RWPE1 (cell line): ENCODE data around the gene LRRK2.
A peak's percentile ranks its signal among the peaks of the same experiment; 100 is the strongest.
"Not testable (repeated sequence)": the region's sequence is repeated elsewhere in the genome, so short reads cannot be mapped to it uniquely, and the experiment has no call there.

ENCODE experiments used
- CTCF ChIA-PET: fragments of 350-600 bp; sonication (Branson Sonifier 250); formaldehyde crosslinking; extraction: SDS; loops from one replicate; lab custom pipeline; 2021; lab: Yijun Ruan, JAX
- POLR2A ChIA-PET: fragments of 400-600 bp; formaldehyde crosslinking; extraction: SDS; loops from one replicate; lab custom pipeline; 2020; ENCODE audit warnings: antibody characterized with exemption; ENCODE audit not compliant: low non-redundant PET; lab: Yijun Ruan, JAX
- DNase-seq: peaks from one replicate; pipeline ENCODE4 v3.0.0; 2012; ENCODE audit warnings: low spot score
- H3K27ac ChIP-seq: fragments of 450-650 bp; 2 replicates; pipeline ENCODE4 v1.5.1; 2017
- TF ChIP-seq, protein P1 (sequence below): fragments of 450-650 bp; conservative IDR thresholded peaks from 2 replicates; pipeline ENCODE4 v1.5.1; 2017; ENCODE audit warnings: low read depth, mild to moderate bottlenecking

Gene LRRK2

GRCh38 chr12:40248585-40249297, 23.9 kb downstream of the LRRK2 start:
- TF ChIP-seq, protein P1, sequence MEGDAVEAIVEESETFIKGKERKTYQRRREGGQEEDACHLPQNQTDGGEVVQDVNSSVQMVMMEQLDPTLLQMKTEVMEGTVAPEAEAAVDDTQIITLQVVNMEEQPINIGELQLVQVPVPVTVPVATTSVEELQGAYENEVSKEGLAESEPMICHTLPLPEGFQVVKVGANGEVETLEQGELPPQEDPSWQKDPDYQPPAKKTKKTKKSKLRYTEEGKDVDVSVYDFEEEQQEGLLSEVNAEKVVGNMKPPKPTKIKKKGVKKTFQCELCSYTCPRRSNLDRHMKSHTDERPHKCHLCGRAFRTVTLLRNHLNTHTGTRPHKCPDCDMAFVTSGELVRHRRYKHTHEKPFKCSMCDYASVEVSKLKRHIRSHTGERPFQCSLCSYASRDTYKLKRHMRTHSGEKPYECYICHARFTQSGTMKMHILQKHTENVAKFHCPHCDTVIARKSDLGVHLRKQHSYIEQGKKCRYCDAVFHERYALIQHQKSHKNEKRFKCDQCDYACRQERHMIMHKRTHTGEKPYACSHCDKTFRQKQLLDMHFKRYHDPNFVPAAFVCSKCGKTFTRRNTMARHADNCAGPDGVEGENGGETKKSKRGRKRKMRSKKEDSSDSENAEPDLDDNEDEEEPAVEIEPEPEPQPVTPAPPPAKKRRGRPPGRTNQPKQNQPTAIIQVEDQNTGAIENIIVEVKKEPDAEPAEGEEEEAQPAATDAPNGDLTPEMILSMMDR, result no peak
- ChIA-PET POLR2A (no interaction called here), CTCF (interaction anchor here (0.7 to 0.9 kb wide), 2 partner anchors 110 to 1997 kb away, joined by 4 to 5 read pairs; no protein-coding TSS in a partner anchor)
- peak; percentile 41 for DNase-seq
- no peak overlapping the region for H3K27ac ChIP-seq

GRCh38 chr12:40250652-40251051, 25.9 kb downstream of the LRRK2 start:
- H3K27ac ChIP-seq, POLR2A ChIA-PET, CTCF ChIA-PET, DNase-seq: not testable (repeated sequence)

DNA sequence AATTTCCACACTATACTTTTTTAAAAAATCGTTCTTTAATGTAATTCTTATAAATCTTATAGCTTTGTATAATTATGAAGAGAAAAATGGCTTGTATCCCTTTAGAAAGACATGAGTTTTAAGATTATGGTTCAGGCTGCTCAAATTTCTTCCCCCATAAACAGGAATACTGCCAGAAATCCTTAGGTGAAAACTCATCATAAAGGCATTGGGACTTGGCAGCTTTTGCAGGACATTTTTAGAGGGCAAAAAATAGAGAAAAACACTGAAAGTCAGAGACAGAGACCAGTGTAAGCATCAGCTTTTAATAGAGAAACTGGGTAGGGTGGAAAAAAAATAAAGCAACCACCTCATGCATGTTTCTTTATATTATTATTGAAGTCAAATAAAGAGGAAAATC, 29.1 kb downstream of the LRRK2 start:
- DNase-seq, result no peak
- TF ChIP-seq, protein P1, result no peak
- H3K27ac ChIP-seq, result no peak overlapping the region
- POLR2A ChIA-PET, result no interaction called here
- CTCF ChIA-PET, result interaction anchor here (0.7 kb wide), 1 partner anchor 24 kb away, joined by 3 read pairs; no protein-coding TSS in a partner anchor

- CTCF ChIA-PET, result no interaction called here
- DNase-seq, result no peak
- no peak overlapping the region for H3K27ac ChIP-seq
- TF ChIP-seq, protein P1, result no peak
- POLR2A ChIA-PET, result no interaction called here
These were observed 29.8 kb downstream of the LRRK2 start for GRCh38 chr12:40254455-40255085.

DNA sequence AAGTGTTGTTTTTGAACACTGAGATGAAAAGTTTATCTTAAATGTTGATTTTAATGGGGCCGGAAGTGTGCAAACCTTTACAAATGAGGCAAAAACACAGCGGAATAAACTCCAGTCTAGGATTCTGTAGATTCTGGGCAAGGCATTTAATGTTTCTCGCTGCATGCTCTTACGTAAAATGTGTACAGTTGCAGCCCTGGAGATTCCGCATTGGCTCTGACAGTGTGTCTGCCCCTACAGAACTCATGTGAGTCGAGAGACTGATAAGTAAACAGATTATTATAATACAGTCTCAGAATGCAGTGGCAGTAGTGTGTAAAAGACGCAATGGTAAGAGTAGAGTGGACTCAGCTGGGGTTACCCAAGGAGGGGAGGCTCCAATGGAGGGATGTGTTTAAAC, 33.6 kb downstream of the LRRK2 start:
- no peak overlapping the region for H3K27ac ChIP-seq
- TF ChIP-seq, protein P1, result no peak
- CTCF ChIA-PET, result no interaction called here
- no peak for DNase-seq
- POLR2A ChIA-PET, result no interaction called here

DNA sequence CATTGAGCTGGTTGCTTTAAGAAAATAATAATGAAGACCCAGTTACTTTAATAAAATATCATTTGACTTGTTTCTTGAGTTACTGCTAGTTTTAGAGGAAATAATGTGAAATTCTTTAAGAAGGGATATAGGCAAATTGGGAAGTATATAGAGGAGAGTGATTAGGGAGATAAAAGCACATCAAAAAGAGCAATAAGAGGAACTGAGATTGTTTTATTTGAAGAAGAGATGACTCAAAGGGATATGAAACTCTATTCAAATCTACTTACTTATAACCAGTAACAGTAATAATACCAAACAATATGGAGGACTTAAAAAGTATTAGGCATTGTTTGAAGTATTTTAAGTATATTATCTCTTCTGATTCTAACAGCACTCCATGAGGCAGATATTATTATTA, 37.1 kb downstream of the LRRK2 start:
- ChIA-PET POLR2A (no interaction called here), CTCF (interaction anchor here (0.6 kb wide), 1 partner anchor 45 kb away, joined by 3 read pairs; no protein-coding TSS in a partner anchor)
- no peak for DNase-seq
- H3K27ac ChIP-seq, result no peak overlapping the region
- TF ChIP-seq, protein P1, result no peak

DNA sequence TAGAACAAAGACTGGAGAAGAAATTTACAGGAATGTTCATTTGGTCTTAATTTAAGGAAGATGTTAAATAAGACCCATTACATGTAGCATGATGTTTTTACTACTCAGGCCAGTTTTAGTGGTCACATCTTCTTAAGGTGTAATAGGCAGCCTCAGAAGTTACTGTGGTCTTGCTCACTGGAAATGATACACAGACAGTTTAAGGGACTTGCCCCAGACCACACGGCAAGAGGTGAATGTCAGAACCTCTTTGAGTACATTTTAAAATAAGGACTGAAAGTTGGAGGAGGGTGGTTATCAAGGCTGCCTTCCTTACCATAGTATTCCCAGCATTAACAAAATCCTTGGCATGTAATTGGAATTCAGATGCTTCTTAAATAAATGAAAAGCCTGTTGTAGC, 37.9 kb downstream of the LRRK2 start:
- ChIA-PET CTCF (no interaction called here), POLR2A (no interaction called here)
- DNase-seq, result no peak
- TF ChIP-seq, protein P1, result no peak
- H3K27ac ChIP-seq, result no peak overlapping the region
